ENCODE data around the gene C11orf91. TPM values are rescaled to one million over a fixed set of nuclear protein-coding genes. Genes with fewer than 3 reads are reported as not detected.

Gene C11orf91
- total RNA-seq, 1 experiment from 2014 or later, result 0.22 TPM

DNA sequence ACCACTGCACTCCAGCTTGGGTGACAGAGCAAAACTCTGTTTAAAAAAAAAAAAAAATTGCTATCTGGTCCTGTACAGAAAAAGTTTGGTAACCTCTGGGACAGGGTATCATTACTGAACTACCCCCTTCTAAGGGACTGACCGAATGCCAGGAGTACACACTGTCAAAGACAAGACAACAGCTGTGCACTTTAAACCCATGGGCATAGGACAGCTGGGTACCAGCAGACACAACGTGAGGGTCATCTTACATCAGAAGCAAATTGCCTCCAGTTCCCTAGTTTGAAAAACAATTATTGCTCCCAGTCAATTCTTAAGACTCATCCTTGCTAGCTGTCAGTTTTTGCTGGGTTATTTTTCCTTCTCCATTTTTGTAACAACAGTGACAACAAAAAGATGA, 17.8 kb upstream of the C11orf91 start:
- no peak overlapping the region for H3K4me3 Mint-ChIP-seq
- DNase-seq (ENCODE audit: low spot score) (no peak), ATAC-seq (no peak)
- TF ChIP-seq, protein P1, sequence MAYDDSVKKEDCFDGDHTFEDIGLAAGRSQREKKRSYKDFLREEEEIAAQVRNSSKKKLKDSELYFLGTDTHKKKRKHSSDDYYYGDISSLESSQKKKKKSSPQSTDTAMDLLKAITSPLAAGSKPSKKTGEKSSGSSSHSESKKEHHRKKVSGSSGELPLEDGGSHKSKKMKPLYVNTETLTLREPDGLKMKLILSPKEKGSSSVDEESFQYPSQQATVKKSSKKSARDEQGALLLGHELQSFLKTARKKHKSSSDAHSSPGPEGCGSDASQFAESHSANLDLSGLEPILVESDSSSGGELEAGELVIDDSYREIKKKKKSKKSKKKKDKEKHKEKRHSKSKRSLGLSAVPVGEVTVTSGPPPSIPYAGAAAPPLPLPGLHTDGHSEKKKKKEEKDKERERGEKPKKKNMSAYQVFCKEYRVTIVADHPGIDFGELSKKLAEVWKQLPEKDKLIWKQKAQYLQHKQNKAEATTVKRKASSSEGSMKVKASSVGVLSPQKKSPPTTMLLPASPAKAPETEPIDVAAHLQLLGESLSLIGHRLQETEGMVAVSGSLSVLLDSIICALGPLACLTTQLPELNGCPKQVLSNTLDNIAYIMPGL (CRISPR knock-in tag; IDR thresholded peaks at IDR 0.05), result no peak
- TF ChIP-seq ZNF219 (CRISPR knock-in tag; IDR thresholded peaks at IDR 0.05; ENCODE audit: borderline replicate concordance) (no peak), FOXP1 (CRISPR knock-in tag; IDR thresholded peaks at IDR 0.05; ENCODE audit: borderline replicate concordance) (no peak), ZNF138 (CRISPR knock-in tag; conservative IDR thresholded peaks at IDR 0.05) (no peak), ZNF671 (CRISPR knock-in tag; IDR thresholded peaks at IDR 0.05) (no peak), CBFB (CRISPR knock-in tag; IDR thresholded peaks at IDR 0.05; ENCODE audit: low read depth) (no peak), GRHL2 (CRISPR knock-in tag; IDR thresholded peaks at IDR 0.05; ENCODE audit: insufficient replicate concordance, severe bottlenecking) (no peak), TP53 (CRISPR knock-in tag; IDR thresholded peaks at IDR 0.05) (no peak), FOXK1 (CRISPR knock-in tag; IDR thresholded peaks at IDR 0.05) (no peak), NR2C2 (CRISPR knock-in tag; IDR thresholded peaks at IDR 0.05) (no peak), JUN (CRISPR knock-in tag; IDR thresholded peaks at IDR 0.05) (no peak)
- TF ChIP-seq, protein P2, sequence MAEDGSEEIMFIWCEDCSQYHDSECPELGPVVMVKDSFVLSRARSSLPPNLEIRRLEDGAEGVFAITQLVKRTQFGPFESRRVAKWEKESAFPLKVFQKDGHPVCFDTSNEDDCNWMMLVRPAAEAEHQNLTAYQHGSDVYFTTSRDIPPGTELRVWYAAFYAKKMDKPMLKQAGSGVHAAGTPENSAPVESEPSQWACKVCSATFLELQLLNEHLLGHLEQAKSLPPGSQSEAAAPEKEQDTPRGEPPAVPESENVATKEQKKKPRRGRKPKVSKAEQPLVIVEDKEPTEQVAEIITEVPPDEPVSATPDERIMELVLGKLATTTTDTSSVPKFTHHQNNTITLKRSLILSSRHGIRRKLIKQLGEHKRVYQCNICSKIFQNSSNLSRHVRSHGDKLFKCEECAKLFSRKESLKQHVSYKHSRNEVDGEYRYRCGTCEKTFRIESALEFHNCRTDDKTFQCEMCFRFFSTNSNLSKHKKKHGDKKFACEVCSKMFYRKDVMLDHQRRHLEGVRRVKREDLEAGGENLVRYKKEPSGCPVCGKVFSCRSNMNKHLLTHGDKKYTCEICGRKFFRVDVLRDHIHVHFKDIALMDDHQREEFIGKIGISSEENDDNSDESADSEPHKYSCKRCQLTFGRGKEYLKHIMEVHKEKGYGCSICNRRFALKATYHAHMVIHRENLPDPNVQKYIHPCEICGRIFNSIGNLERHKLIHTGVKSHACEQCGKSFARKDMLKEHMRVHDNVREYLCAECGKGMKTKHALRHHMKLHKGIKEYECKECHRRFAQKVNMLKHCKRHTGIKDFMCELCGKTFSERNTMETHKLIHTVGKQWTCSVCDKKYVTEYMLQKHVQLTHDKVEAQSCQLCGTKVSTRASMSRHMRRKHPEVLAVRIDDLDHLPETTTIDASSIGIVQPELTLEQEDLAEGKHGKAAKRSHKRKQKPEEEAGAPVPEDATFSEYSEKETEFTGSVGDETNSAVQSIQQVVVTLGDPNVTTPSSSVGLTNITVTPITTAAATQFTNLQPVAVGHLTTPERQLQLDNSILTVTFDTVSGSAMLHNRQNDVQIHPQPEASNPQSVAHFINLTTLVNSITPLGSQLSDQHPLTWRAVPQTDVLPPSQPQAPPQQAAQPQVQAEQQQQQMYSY (CRISPR knock-in tag; IDR thresholded peaks at IDR 0.05), result no peak
- TF ChIP-seq, protein P3, sequence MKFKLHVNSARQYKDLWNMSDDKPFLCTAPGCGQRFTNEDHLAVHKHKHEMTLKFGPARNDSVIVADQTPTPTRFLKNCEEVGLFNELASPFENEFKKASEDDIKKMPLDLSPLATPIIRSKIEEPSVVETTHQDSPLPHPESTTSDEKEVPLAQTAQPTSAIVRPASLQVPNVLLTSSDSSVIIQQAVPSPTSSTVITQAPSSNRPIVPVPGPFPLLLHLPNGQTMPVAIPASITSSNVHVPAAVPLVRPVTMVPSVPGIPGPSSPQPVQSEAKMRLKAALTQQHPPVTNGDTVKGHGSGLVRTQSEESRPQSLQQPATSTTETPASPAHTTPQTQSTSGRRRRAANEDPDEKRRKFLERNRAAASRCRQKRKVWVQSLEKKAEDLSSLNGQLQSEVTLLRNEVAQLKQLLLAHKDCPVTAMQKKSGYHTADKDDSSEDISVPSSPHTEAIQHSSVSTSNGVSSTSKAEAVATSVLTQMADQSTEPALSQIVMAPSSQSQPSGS (CRISPR knock-in tag; IDR thresholded peaks at IDR 0.05; ENCODE audit: borderline replicate concordance, low read depth), result no peak
- TF ChIP-seq, protein P4, sequence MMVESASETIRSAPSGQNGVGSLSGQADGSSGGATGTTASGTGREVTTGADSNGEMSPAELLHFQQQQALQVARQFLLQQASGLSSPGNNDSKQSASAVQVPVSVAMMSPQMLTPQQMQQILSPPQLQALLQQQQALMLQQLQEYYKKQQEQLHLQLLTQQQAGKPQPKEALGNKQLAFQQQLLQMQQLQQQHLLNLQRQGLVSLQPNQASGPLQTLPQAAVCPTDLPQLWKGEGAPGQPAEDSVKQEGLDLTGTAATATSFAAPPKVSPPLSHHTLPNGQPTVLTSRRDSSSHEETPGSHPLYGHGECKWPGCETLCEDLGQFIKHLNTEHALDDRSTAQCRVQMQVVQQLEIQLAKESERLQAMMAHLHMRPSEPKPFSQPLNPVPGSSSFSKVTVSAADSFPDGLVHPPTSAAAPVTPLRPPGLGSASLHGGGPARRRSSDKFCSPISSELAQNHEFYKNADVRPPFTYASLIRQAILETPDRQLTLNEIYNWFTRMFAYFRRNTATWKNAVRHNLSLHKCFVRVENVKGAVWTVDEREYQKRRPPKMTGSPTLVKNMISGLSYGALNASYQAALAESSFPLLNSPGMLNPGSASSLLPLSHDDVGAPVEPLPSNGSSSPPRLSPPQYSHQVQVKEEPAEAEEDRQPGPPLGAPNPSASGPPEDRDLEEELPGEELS (CRISPR knock-in tag; IDR thresholded peaks at IDR 0.05), result no peak
- TF ChIP-seq, protein P5, sequence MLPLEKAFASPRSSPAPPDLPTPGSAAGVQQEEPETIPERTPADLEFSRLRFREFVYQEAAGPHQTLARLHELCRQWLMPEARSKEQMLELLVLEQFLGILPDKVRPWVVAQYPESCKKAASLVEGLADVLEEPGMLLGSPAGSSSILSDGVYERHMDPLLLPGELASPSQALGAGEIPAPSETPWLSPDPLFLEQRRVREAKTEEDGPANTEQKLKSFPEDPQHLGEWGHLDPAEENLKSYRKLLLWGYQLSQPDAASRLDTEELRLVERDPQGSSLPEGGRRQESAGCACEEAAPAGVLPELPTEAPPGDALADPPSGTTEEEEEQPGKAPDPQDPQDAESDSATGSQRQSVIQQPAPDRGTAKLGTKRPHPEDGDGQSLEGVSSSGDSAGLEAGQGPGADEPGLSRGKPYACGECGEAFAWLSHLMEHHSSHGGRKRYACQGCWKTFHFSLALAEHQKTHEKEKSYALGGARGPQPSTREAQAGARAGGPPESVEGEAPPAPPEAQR (CRISPR knock-in tag; IDR thresholded peaks at IDR 0.05), result no peak
- TF ChIP-seq, protein P6, sequence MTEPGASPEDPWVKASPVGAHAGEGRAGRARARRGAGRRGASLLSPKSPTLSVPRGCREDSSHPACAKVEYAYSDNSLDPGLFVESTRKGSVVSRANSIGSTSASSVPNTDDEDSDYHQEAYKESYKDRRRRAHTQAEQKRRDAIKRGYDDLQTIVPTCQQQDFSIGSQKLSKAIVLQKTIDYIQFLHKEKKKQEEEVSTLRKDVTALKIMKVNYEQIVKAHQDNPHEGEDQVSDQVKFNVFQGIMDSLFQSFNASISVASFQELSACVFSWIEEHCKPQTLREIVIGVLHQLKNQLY (CRISPR knock-in tag; IDR thresholded peaks at IDR 0.05), result no peak
- TF ChIP-seq, protein P7, sequence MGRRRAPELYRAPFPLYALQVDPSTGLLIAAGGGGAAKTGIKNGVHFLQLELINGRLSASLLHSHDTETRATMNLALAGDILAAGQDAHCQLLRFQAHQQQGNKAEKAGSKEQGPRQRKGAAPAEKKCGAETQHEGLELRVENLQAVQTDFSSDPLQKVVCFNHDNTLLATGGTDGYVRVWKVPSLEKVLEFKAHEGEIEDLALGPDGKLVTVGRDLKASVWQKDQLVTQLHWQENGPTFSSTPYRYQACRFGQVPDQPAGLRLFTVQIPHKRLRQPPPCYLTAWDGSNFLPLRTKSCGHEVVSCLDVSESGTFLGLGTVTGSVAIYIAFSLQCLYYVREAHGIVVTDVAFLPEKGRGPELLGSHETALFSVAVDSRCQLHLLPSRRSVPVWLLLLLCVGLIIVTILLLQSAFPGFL (CRISPR knock-in tag; IDR thresholded peaks at IDR 0.05; ENCODE audit: borderline replicate concordance), result no peak
- TF ChIP-seq, protein P8, sequence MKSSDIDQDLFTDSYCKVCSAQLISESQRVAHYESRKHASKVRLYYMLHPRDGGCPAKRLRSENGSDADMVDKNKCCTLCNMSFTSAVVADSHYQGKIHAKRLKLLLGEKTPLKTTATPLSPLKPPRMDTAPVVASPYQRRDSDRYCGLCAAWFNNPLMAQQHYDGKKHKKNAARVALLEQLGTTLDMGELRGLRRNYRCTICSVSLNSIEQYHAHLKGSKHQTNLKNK (CRISPR knock-in tag; IDR thresholded peaks at IDR 0.05), result no peak
- ChIA-PET CTCF (no interaction called here), POLR2A (no interaction called here)
- H3K27ac Mint-ChIP-seq, result no peak overlapping the region
- H3K36me3 Mint-ChIP-seq, result peaks cover 12% of the 10 kb centered on the region
- H3K27me3 Mint-ChIP-seq (ENCODE audit: low read depth), result no peaks in the 10 kb centered on the region
- H3K4me1 Mint-ChIP-seq, result peaks cover 3% of the 10 kb centered on the region
- no peaks in the 10 kb centered on the region for H3K9me3 Mint-ChIP-seq
